OCI-LY3 (cell line): Measurements from ENCODE around the gene TSR3.

Experiments used
- H2AFZ ChIP-seq: fragments of 200-600, 300-600 bp; shearing (Covaris generic); 2 replicates; pipeline ENCODE4 v1.6.0; 2014; ENCODE audit warnings: antibody characterized with exemption, low read depth, low read length
- H3K27ac ChIP-seq: fragments of 200-600, 300-600 bp; sonication (generic); 2 replicates; pipeline ENCODE4 v1.5.1; 2014; ENCODE audit warnings: mild to moderate bottlenecking, low read length, moderate library complexity, mixed read lengths
- H3K27me3 ChIP-seq: fragments of 200-600, 300-600 bp; sonication (generic); 2 replicates; pipeline ENCODE4 v1.6.1; 2014; ENCODE audit warnings: low read depth, low read length, mixed read lengths
- H3K36me3 ChIP-seq: fragments of 200-600, 300-600 bp; sonication (generic); replicated peaks from 2 replicates; pipeline ENCODE3; 2014; ENCODE audit warnings: low read depth, low read length, mixed read lengths
- H3K4me1 ChIP-seq: fragments of 300-600, 200-600 bp; sonication (generic); 2 replicates; pipeline ENCODE4 v1.6.1; 2014; ENCODE audit warnings: low read length, mixed read lengths
- H3K4me2 ChIP-seq: fragments of 200-600, 300-600 bp; sonication (generic); 2 replicates; pipeline ENCODE4 v1.6.1; 2014; ENCODE audit warnings: low read length, mixed read lengths
- H3K4me3 ChIP-seq: fragments of 300-600, 200-600 bp; sonication (generic); 2 replicates; pipeline ENCODE4 v1.5.1; 2014; ENCODE audit warnings: antibody characterized with exemption, mild to moderate bottlenecking, low read length, moderate library complexity
- H3K79me2 ChIP-seq: fragments of 300-600, 200-600 bp; shearing (Covaris generic); 2 replicates; pipeline ENCODE4 v1.6.1; 2014; ENCODE audit warnings: mild to moderate bottlenecking, low read length, mixed read lengths
- H3K9ac ChIP-seq: fragments of 300-600, 200-600 bp; shearing (Covaris generic); 2 replicates; pipeline ENCODE4 v1.6.0; 2014; ENCODE audit warnings: mild to moderate bottlenecking, low read length, moderate library complexity
- H3K9me3 ChIP-seq: fragments of 200-600, 300-600 bp; shearing (Covaris generic); 2 replicates; pipeline ENCODE4 v1.6.1; 2014; ENCODE audit warnings: low read length, mixed read lengths; ENCODE audit not compliant: insufficient read depth
- H4K20me1 ChIP-seq: fragments of 200-600, 300-600 bp; sonication (generic); 2 replicates; pipeline ENCODE4 v1.6.1; 2016; ENCODE audit warnings: low read length, mixed read lengths; ENCODE audit not compliant: insufficient read depth
- CTCF ChIP-seq: fragments of 200-600, 300-600 bp; sonication (generic); IDR thresholded peaks from 2 replicates; pipeline ENCODE4 v1.5.1; 2014; ENCODE audit warnings: antibody characterized with exemption, low read length, low read depth
- EZH2phosphoT487 ChIP-seq: fragments of 200-600 bp; shearing (Covaris generic); IDR thresholded peaks from 2 replicates; pipeline ENCODE4 v1.6.1; 2018; ENCODE audit warnings: antibody characterized with exemption, mixed run types, low read depth

TSR3 gene

DNA sequence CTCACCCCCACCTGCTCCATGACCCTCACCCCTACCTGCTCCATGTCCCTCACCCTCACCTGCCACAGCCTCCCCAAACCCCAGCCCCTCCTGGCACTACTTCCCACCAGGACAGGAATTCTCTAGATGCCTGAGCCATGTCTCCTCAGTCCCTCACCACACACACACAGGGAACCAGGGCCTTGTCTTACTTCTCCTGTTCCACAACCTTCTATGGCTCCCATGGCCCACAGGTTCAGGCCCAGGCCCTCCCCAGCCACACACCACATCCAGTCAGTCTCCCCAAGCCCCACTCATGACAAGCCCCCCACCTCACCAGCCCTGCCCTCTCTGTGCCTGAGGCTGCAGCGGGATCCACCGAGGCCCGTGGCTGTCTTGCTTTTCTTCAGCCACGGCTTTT, 45.3 kb downstream of the TSR3 start:
- Histone ChIP-seq H3K9me3 (no peaks in the 10 kb centered on the region), H3K4me1 (peaks cover 24% of the 10 kb centered on the region), H3K4me2 (no peak overlapping the region), H3K27me3 (no peaks in the 10 kb centered on the region), H4K20me1 (peaks cover 14% of the 10 kb centered on the region), H3K36me3 (peaks cover 4% of the 10 kb centered on the region), H3K4me3 (no peak overlapping the region), H3K79me2 (peaks cover 21% of the 10 kb centered on the region), H2AFZ (no peak overlapping the region), H3K27ac (no peak overlapping the region), H3K9ac (no peak overlapping the region)
- TF ChIP-seq CTCF = no peak
- no peak for TF ChIP-seq EZH2phosphoT487

DNA sequence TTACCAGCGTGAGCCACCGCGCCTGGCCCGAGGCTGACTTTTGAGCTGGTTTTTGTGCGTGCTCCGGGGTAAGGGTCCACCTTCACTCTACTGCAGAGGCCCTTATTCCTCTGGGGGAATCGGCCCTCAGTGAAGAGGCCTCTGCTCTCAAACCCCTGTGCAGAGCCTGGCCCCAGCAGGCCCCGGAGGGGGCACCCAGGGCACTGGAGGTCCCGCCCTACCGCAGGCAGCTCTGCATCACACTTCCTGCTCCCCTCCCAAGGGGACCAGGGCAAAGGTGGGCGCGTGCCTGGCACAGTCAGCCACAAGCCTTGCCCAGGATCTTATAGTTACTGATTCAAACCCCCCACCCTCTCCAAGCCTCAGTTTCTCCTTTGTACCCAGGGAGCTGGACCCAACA, 45.9 kb downstream of the TSR3 start:
- Histone ChIP-seq H3K4me3 (no peak overlapping the region), H2AFZ (no peak overlapping the region), H3K4me2 (no peak overlapping the region), H3K4me1 (peaks cover 19% of the 10 kb centered on the region), H3K79me2 (peaks cover 16% of the 10 kb centered on the region), H4K20me1 (peaks cover 9% of the 10 kb centered on the region), H3K27me3 (no peaks in the 10 kb centered on the region), H3K36me3 (peaks cover 4% of the 10 kb centered on the region), H3K27ac (no peak overlapping the region), H3K9ac (no peak overlapping the region), H3K9me3 (no peaks in the 10 kb centered on the region)
- no peak for TF ChIP-seq EZH2phosphoT487
- no peak for TF ChIP-seq CTCF

- Histone ChIP-seq H4K20me1 (no peaks in the 10 kb centered on the region), H3K36me3 (no peaks in the 10 kb centered on the region), H3K9ac (no peak overlapping the region), H3K4me1 (peaks cover 27% of the 10 kb centered on the region), H3K27ac (no peak overlapping the region), H3K4me3 (peak overlapping the region; percentile 76), H3K79me2 (no peaks in the 10 kb centered on the region), H2AFZ (no peak overlapping the region), H3K4me2 (peak overlapping the region; percentile 88), H3K27me3 (peaks cover 3% of the 10 kb centered on the region), H3K9me3 (no peaks in the 10 kb centered on the region)
- TF ChIP-seq CTCF (no peak), EZH2phosphoT487 (no peak)
These were observed 50.1 kb downstream of the TSR3 start for GRCh38 chr16:1301562-1301961.

DNA sequence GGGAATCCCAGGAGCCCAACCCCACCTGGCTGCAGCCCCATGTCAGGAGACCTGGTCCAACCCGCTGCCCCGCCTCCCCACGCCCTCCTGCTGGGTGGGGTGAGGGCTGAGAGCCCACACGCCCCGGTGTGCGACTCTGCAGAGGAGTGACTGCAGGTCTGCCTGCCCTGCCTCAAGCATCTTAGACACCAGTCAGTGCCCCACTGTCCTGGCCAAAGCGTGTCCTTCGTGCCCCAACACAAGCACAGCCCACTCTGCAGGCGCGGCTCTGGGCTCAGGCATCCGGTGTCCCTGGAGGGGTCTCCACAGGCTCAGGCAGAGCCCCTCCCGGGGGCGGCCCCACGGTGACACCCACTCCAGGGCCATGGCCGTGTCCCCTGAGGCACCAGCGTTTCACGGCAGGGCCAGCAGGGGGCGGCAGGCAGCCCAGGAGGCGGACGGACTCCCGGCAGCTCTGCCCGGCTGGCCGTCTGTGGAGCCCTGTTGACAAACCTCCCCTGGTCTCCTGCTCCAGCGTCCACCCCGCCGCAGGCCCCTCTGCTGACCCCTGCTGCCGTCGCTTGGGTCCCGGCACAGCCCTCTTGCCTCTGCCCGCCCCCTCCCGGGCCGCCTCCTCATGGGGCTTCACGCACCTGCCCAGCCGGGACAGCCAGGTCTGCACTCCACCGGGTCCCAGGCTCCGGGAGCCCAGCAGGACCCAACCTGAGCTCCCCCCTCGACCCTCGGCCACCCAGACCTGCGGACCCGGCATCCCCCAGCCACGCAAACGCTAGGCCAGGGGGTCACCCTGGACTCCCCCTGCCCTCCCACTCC, 50.8 kb downstream of the TSR3 start:
- Histone ChIP-seq H3K27me3 (peaks cover 3% of the 10 kb centered on the region), H2AFZ (peak overlapping the region; percentile 66), H3K4me1 (peaks cover 32% of the 10 kb centered on the region), H3K9me3 (no peaks in the 10 kb centered on the region), H3K9ac (peak overlapping the region; percentile 57), H4K20me1 (no peaks in the 10 kb centered on the region), H3K36me3 (no peaks in the 10 kb centered on the region), H3K79me2 (no peaks in the 10 kb centered on the region), H3K4me3 (peak overlapping the region; percentile 76), H3K4me2 (peak overlapping the region; percentile 88), H3K27ac (no peak overlapping the region)
- TF ChIP-seq CTCF (peak; percentile 64), EZH2phosphoT487 (no peak)
